Erythroblast (primary cell): ENCODE measurements around the gene REL.
"Not testable (repeated sequence)": the region's sequence is repeated elsewhere in the genome, so short reads cannot be mapped to it uniquely, and the experiment has no call there.

Source experiments
- DNase-seq, 2 experiments: peaks; one replicate each; lab custom pipeline; 2025; lab: John Stamatoyannopoulos, UW
- GATA1 ChIP-seq: IDR thresholded peaks from 2 replicates; pipeline ENCODE4 v1.6.1; 2011; ENCODE audit warnings: low read depth, mild to moderate bottlenecking, control low read depth, low read length, moderate library complexity
- POLR2A ChIP-seq: IDR thresholded peaks from 2 replicates; pipeline ENCODE4 v1.6.1; 2011; ENCODE audit warnings: mild to moderate bottlenecking, low read length

Gene REL

GRCh38 chr2:60855989-60856669, 25.2 kb upstream of the REL start:
- no peak for TF ChIP-seq POLR2A
- DNase-seq = no peak

DNA sequence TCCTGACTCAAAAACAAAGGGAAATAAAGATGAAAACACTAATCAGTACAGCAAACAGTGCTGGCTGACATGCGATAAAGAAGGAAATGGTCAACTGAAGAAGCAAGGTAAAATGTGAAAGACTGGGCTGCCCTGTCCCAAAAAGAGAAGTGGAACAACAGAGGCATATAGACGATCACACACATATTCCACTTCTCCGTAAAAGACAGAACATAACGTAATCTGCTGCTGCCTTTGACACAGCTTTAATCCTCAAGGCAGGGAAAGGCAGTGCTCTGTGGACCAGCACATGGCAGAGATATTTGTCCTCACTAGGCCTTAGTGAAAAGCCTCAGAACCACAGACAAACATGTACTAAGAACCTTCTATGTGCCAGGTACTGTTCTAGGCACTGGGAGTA, 24.3 kb upstream of the REL start:
- TF ChIP-seq GATA1 = no peak
- TF ChIP-seq POLR2A = no peak
- no peak for DNase-seq

DNA sequence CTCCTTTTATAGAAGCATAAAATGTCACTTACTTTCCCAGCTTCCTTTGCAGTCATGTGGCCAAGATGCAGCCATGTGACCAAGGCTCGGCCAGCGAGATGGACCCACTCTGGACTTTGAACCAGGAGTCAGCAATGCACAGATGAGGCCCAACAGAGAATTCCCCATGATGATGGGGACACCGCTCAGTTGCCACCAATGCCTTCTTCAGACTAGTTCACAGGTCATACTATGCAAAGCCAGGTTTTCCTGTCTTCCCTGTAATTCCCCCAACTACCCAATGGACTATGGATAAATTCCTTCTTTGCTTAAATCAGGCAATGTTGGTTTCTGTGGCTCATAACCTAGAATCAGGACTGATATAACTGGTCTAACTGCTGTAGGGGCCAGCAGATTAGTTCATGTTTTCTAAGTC, 22.5 kb upstream of the REL start:
- TF ChIP-seq POLR2A = no peak
- TF ChIP-seq GATA1 = no peak
- DNase-seq = no peak

DNA sequence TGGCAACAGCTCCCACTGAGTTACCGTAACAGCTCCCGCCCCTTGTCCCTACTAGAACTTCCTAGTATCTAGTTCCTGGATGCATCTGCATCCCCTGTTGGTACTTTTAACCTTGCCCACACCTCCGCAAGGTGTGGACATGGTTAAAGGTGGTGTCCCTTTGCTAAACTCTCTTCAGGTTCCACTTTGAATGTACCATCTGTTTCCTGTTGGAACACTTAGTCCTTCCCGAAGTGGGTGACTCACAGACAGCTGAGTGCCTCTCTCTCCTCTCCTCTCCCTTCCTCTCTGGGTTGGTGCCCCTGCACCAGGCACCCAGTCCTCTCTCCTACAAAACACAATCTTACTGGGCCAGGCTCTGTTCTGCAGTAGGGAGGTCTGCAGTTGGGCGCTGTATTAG, 19.6 kb upstream of the REL start:
- TF ChIP-seq GATA1 (no peak), POLR2A (no peak)
- DNase-seq = no peak

DNA sequence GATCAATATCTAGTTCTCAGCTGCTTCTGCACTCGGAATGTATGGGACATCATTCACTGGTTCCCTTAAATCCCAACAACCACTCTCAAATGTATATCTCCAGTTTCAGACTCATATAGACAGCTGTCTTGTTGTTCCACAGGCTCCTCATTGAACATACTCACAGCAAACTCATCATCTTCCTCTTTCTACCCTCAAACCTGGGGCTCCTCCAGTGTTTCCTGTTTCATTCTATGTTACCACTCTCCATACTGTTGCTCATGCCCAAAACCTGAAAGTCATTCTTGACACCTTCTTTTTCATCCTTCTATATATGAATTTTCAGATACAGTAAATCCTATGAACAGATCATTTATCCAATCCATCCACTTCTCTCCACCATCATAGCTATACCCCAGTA, 18.7 kb upstream of the REL start:
- TF ChIP-seq GATA1 (no peak), POLR2A (no peak)
- DNase-seq = no peak

DNA sequence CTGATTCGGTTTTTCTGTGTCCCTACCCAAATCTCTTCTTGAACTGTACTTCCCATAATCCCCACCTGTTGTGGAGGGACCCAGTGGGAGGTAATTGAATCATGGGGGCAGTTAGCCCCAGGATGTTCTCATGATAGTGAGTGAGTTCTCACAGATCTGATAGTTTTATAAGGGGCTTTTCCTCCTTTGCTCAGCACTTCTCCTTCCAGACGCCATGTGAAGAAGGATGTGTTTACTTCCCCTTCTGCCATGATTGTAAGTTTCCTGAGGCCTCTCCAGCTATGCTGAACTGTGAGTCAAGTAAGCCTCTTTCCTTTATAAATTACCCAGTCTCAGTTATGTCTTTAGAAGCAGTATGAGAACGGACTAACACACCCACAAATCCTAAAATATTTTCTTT, 16.0 kb upstream of the REL start:
- not testable (repeated sequence) for DNase-seq

- TF ChIP-seq POLR2A (no peak), GATA1 (no peak)
- DNase-seq = no peak
Observed at GRCh38 chr2:60867007-60867406, 14.4 kb upstream of the REL start.

DNA sequence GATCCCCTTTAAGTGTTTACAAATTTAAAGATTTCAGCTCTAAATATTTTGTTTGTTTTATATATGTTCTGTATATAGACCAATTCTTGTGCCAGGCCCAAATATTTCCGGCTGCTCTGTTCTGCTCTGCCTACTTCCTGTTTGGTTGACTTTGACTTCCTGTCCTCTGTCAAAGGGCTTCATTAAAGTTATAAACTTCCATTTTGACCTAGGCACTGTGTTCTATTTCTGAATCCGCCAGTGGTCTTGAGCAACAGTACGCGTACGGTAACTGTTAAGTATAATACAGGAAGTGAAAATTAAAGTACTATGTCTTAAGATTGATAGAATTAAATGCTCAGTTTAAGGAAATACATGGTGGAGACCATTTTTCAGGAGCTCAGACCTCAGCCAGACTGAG, 13.5 kb upstream of the REL start:
- DNase-seq = no peak
- no peak for TF ChIP-seq POLR2A
- TF ChIP-seq GATA1 = no peak

- no peak for DNase-seq
- TF ChIP-seq POLR2A (no peak), GATA1 (no peak)
Observed at GRCh38 chr2:60868589-60869273, 12.6 kb upstream of the REL start.

DNA sequence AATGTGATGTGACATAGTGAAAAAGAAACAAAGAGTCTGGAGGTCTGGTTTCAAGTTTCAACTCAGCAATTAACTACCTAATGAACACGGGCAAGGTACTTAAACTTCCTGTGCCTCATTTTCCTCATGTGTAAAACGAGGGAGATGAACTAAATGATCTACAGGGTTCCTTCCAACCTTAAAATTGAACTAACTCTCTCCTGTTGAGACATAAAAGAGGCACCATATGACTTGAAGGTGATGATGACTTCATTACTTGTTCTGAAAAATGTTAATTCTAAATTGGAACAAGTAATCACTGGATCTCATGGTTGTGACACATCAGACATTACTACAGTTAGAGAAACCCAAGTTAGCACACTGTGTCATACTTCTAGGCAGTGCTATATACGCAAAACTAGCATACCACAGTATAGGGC, 8.9 kb upstream of the REL start:
- no peak for TF ChIP-seq GATA1
- no peak for TF ChIP-seq POLR2A
- DNase-seq = no peak

DNA sequence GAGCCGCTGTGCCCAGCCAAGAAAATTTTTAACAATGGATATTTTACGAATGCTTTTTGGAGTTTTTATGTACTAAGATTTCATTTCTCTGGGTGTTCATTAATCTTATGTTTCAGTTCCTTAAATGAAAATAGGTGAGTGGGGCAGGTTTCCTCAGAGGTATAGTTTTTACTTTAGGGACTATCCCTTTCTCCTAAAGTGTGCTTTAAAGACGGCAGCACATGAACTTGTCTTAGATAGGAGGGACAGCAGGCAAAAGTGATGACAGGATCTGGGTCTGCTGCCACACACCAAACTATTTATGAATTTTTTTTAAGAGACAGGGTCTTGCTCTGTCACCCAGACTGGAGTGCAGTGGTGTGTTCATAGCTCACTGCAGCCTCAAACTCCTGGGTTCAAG, 8.0 kb upstream of the REL start:
- DNase-seq = no peak

DNA sequence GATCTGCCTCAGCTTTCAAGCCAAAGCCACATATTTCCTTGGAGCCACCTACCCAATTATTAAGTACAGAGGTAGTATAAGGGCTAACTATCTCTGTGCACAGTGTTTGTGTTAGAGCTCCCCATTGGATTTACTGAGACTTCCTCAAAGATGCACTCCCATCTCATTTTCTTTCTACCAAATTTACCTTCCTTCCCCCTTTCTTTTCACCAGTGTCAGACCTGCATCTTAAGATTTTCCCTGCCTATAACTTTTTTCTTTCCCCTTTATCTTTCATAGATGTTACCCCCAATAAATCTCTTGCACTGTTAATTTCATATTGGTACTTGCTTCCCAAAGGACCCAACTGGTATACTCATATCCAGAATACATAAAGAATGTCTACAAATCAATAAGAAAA, 5.9 kb upstream of the REL start:
- TF ChIP-seq POLR2A = no peak
- no peak for TF ChIP-seq GATA1
- no peak for DNase-seq

More for the DNA sequence above, 8.0 kb upstream of the REL start:
- TF ChIP-seq POLR2A = no peak
- no peak for TF ChIP-seq GATA1

DNA sequence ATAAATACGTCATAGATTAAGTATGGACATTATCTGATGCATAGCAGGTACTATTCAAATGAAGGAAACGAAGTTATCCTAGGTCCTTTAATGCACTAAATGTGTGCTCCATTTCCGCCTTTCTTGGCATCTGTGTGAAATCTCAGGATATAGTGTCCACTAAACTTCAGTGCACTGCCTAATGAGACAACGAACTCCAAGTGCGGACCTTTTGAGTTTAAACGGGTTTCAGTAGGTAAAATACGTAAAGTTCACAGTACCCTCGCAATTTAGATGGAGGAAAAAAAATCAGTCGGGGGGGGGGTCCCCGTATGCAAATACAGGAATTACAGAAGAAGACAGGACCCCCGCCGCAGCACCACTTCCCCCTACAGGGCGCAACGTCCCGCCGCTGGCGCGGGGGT, 729 bp upstream of the REL start:
- no peak for DNase-seq

GRCh38 chr2:60882971-60883753, 1.8 kb downstream of the REL start:
- peak; percentile 60 to 61 for DNase-seq
- TF ChIP-seq POLR2A = no peak
- TF ChIP-seq GATA1 = no peak

More for the DNA sequence above, 729 bp upstream of the REL start:
- TF ChIP-seq GATA1 (no peak), POLR2A (no peak)

- no peak for DNase-seq
- TF ChIP-seq POLR2A = no peak
- TF ChIP-seq GATA1 = no peak
Observed at GRCh38 chr2:60883896-60884295, 2.5 kb downstream of the REL start.
